ENCODE data around the gene CUEDC1.

CUEDC1 gene

DNA sequence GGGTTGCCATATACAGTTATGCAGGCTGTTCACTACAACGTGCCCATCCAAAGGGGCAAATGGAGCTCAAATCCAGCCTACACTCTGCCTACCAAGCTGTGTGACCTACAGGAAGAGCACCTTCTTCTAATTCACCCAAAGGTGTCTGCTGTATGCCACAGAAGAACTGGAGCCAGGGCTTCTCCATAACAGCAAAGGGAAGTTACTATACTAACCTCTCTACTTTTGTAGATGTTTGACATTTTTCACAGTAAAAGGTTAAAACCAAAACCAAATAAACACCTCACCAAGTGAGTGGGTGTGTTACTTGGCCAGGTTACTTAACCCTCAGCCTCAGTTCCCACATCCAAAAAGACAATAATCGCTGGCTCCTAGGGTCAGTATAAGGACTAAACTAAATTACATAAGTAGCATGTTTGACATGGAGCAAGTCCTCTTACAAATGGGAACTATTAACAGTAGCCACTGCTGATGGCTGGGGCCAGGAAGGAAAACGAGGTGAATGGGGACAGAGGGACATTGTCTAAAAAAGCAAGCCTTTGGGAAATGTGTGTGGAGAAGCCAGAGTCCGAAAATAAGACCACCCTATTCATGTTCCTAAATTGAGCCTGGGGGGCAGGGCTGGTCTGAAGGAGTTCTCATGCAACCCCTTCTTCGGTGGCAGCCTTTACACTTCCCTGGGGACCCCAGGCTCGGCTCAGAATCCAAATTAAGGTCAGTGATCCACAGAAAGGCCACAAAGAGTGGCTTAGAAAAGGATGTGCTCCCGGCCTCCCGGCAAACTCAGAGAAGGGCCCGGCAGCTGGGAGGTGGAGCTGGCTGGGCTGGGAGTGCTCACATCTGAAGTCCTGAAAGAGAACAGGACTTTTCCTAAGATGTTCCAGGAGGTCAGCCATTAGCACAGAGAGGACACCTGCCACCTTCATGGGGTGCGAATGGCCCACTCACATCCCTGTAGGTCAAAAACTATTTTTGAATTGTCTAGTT is 13.5 kb downstream of the CUEDC1 start:
- Histone ChIP-seq H3K36me3 (replicated peaks; ENCODE audit: low read depth, low read length) (no peaks in the 10 kb centered on the region), H3K27ac (ENCODE audit: low read length) (peak overlapping the region; percentile 21; the same call in 1 of the 2 replicates), H3K27me3 (ENCODE audit: low read depth, low read length) (peaks cover 34% of the 10 kb centered on the region), H3K4me3 (ENCODE audit: low read length) (0 out of 2 replicates have a peak overlapping the region, but pooled peaks have one; percentile 13), H4K20me1 (ENCODE audit: insufficient read depth, low read length) (no peaks in the 10 kb centered on the region), H3K79me2 (ENCODE audit: low read length) (no peaks in the 10 kb centered on the region), H3K9ac (ENCODE audit: low read length) (no peak overlapping the region), H2AFZ (ENCODE audit: low read depth, low read length) (no peak overlapping the region), H3K4me1 (ENCODE audit: low read length) (peaks cover 65% of the 10 kb centered on the region), H3K9me3 (ENCODE audit: insufficient read depth, low read length) (no peaks in the 10 kb centered on the region), H3K4me2 (ENCODE audit: low read length) (peak overlapping the region; percentile 94)
- TF ChIP-seq, protein P1, sequence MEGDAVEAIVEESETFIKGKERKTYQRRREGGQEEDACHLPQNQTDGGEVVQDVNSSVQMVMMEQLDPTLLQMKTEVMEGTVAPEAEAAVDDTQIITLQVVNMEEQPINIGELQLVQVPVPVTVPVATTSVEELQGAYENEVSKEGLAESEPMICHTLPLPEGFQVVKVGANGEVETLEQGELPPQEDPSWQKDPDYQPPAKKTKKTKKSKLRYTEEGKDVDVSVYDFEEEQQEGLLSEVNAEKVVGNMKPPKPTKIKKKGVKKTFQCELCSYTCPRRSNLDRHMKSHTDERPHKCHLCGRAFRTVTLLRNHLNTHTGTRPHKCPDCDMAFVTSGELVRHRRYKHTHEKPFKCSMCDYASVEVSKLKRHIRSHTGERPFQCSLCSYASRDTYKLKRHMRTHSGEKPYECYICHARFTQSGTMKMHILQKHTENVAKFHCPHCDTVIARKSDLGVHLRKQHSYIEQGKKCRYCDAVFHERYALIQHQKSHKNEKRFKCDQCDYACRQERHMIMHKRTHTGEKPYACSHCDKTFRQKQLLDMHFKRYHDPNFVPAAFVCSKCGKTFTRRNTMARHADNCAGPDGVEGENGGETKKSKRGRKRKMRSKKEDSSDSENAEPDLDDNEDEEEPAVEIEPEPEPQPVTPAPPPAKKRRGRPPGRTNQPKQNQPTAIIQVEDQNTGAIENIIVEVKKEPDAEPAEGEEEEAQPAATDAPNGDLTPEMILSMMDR (IDR thresholded peaks at IDR 0.05; ENCODE audit: low read depth, low read length) = no peak
- TF ChIP-seq EZH2phosphoT487 (IDR thresholded peaks at IDR 0.05; ENCODE audit: low read depth) = no peak

GRCh38 chr17:57940653-57941329 is 14.4 kb downstream of the CUEDC1 start:
- peaks cover 56% of the 10 kb centered on the region for H3K4me1 ChIP-seq (ENCODE audit: low read length)
- no peak overlapping the region for H2AFZ ChIP-seq (ENCODE audit: low read depth, low read length)
- peak overlapping the region; percentile 71 for H3K27ac ChIP-seq (ENCODE audit: low read length)
- peak overlapping the region; percentile 54; the same call in 1 of the 2 replicates for H3K4me3 ChIP-seq (ENCODE audit: low read length)
- no peaks in the 10 kb centered on the region for H4K20me1 ChIP-seq (ENCODE audit: insufficient read depth, low read length)
- peak overlapping the region; percentile 94 for H3K4me2 ChIP-seq (ENCODE audit: low read length)
- H3K9ac ChIP-seq (ENCODE audit: low read length) = 0 out of 2 replicates have a peak overlapping the region, but pooled peaks have one; percentile 12
- H3K9me3 ChIP-seq (ENCODE audit: insufficient read depth, low read length) = no peaks in the 10 kb centered on the region
- no peaks in the 10 kb centered on the region for H3K79me2 ChIP-seq (ENCODE audit: low read length)
- TF ChIP-seq, protein P1 (IDR thresholded peaks at IDR 0.05; ENCODE audit: low read depth, low read length) = no peak
- TF ChIP-seq EZH2phosphoT487 (IDR thresholded peaks at IDR 0.05; ENCODE audit: low read depth) = no peak
- H3K27me3 ChIP-seq (ENCODE audit: low read depth, low read length) = peaks cover 32% of the 10 kb centered on the region
- no peaks in the 10 kb centered on the region for H3K36me3 ChIP-seq (replicated peaks; ENCODE audit: low read depth, low read length)

GRCh38 chr17:57940231-57940630 is 15.0 kb downstream of the CUEDC1 start:
- Histone ChIP-seq H3K9ac (ENCODE audit: low read length) (peak overlapping the region; percentile 34; the same call in 1 of the 2 replicates), H3K79me2 (ENCODE audit: low read length) (no peaks in the 10 kb centered on the region), H3K36me3 (replicated peaks; ENCODE audit: low read depth, low read length) (no peaks in the 10 kb centered on the region), H3K27ac (ENCODE audit: low read length) (peak overlapping the region; percentile 71), H2AFZ (ENCODE audit: low read depth, low read length) (no peak overlapping the region), H3K4me1 (ENCODE audit: low read length) (peaks cover 56% of the 10 kb centered on the region), H3K4me3 (ENCODE audit: low read length) (peak overlapping the region; percentile 54), H4K20me1 (ENCODE audit: insufficient read depth, low read length) (no peaks in the 10 kb centered on the region), H3K27me3 (ENCODE audit: low read depth, low read length) (peaks cover 30% of the 10 kb centered on the region), H3K9me3 (ENCODE audit: insufficient read depth, low read length) (no peaks in the 10 kb centered on the region), H3K4me2 (ENCODE audit: low read length) (peak overlapping the region; percentile 94)
- TF ChIP-seq EZH2phosphoT487 (IDR thresholded peaks at IDR 0.05; ENCODE audit: low read depth) = no peak
- TF ChIP-seq, protein P1 (IDR thresholded peaks at IDR 0.05; ENCODE audit: low read depth, low read length) = no peak

GRCh38 chr17:57939797-57940196 is 15.4 kb downstream of the CUEDC1 start:
- Histone ChIP-seq H3K27me3 (ENCODE audit: low read depth, low read length) (peaks cover 26% of the 10 kb centered on the region), H3K4me3 (ENCODE audit: low read length) (peak overlapping the region; percentile 68), H3K9me3 (ENCODE audit: insufficient read depth, low read length) (no peaks in the 10 kb centered on the region), H4K20me1 (ENCODE audit: insufficient read depth, low read length) (no peaks in the 10 kb centered on the region), H3K4me1 (ENCODE audit: low read length) (peaks cover 56% of the 10 kb centered on the region), H3K79me2 (ENCODE audit: low read length) (no peaks in the 10 kb centered on the region), H3K27ac (ENCODE audit: low read length) (peak overlapping the region; percentile 71), H3K9ac (ENCODE audit: low read length) (peak overlapping the region; percentile 34; the same call in 1 of the 2 replicates), H2AFZ (ENCODE audit: low read depth, low read length) (no peak overlapping the region), H3K36me3 (replicated peaks; ENCODE audit: low read depth, low read length) (no peaks in the 10 kb centered on the region), H3K4me2 (ENCODE audit: low read length) (peak overlapping the region; percentile 94)
- TF ChIP-seq EZH2phosphoT487 (IDR thresholded peaks at IDR 0.05; ENCODE audit: low read depth) = peak; percentile 53; the same call in 1 of the 2 replicates
- TF ChIP-seq, protein P1 (IDR thresholded peaks at IDR 0.05; ENCODE audit: low read depth, low read length) = no peak

Measured in OCI-LY3 (cell line).